GM18498 (cell line): ENCODE results near the gene NFKB2.

Experiments used
- ATAC-seq: cut with Tn5 transposase; IDR thresholded peaks from one replicate; pipeline ENCODE4 v1.9.1; 2021; ENCODE audit warnings: mild to moderate bottlenecking, moderate library complexity; ENCODE audit not compliant: unreplicated experiment

Gene NFKB2

DNA sequence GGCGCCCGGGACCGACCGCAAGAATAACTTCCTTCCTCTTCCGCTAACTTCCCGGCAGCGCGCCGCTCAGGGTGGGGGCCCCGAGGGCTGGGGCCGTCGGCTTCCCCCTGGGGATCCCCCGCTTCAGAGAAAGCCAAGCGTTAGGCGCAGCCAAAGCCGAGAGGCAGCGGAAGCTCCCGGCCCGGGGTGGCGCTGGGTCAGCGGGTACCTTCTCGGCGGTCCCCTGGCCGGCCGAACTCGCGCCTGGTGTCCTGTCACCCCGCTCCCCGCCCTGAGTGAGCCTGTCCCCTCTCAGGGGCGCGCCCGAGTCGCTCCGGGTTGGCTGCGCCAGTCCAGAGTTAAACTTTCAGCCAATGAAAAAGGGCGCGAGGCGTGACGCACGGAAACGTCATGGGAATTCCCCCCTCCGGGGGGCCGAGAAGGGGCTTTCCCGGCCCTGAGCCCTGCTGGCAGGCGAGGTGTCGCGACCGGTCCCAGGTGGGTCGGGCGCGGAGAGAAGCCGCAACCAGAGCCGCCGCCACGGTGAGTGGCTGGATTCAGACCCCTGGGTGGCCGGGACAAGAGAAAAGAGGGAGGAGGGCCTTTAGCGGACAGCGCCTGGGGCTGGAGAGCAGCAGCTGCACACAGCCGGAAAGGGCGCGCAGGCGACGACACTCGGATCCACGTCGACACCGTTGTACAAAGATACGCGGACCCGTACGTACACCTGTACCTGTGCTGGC lies 1.3 kb upstream of the NFKB2 start:
- ATAC-seq = peak; percentile 83

GRCh38 chr10:102394801-102395399 lies 605 bp upstream of the NFKB2 start:
- peak; percentile 0 for ATAC-seq

- ATAC-seq = no peak
Observed at GRCh38 chr10:102396317-102396650, 779 bp downstream of the NFKB2 start.

DNA sequence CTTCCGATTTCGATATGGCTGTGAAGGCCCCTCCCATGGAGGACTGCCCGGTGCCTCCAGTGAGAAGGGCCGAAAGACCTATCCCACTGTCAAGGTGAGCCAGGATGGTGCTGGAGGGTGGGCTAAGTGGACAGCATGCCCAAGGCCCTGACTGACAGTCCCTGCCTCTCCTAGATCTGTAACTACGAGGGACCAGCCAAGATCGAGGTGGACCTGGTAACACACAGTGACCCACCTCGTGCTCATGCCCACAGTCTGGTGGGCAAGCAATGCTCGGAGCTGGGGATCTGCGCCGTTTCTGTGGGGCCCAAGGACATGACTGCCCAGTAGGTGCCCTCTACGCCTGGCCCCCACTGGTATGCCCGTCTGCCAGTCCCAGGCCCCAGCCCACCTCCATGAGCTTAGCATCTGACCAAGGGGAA lies 1.2 kb downstream of the NFKB2 start:
- ATAC-seq = no peak

GRCh38 chr10:102397222-102398171 lies 2.0 kb downstream of the NFKB2 start:
- no peak for ATAC-seq

DNA sequence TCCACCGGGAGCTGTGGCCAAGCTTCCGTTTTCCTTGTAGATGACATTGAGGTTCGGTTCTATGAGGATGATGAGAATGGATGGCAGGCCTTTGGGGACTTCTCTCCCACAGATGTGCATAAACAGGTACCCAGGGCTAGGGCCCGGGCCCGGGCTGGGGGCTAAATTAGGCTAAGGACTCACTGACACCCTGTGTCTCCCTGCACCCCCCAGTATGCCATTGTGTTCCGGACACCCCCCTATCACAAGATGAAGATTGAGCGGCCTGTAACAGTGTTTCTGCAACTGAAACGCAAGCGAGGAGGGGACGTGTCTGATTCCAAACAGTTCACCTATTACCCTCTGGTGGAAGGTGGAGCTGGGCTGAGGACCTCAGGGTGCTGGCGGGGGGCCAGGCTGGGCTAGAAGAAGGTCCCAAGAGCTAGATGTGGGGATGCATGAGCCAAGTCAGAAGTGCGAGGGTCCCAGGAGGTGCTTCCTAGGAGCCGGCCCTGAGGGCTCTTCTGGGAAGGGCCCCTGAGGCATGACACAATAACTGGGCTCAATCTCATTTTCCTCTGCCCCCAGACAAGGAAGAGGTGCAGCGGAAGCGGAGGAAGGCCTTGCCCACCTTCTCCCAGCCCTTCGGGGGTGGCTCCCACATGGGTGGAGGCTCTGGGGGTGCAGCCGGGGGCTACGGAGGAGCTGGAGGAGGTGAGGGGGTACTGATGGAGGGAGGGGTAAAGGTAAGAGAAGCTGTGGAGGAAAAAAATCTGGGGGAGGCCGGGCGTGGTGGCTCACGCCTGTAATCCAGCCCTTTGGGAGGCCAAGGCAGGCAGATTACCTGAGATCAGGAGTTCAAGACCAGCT lies 2.9 kb downstream of the NFKB2 start:
- ATAC-seq = no peak

DNA sequence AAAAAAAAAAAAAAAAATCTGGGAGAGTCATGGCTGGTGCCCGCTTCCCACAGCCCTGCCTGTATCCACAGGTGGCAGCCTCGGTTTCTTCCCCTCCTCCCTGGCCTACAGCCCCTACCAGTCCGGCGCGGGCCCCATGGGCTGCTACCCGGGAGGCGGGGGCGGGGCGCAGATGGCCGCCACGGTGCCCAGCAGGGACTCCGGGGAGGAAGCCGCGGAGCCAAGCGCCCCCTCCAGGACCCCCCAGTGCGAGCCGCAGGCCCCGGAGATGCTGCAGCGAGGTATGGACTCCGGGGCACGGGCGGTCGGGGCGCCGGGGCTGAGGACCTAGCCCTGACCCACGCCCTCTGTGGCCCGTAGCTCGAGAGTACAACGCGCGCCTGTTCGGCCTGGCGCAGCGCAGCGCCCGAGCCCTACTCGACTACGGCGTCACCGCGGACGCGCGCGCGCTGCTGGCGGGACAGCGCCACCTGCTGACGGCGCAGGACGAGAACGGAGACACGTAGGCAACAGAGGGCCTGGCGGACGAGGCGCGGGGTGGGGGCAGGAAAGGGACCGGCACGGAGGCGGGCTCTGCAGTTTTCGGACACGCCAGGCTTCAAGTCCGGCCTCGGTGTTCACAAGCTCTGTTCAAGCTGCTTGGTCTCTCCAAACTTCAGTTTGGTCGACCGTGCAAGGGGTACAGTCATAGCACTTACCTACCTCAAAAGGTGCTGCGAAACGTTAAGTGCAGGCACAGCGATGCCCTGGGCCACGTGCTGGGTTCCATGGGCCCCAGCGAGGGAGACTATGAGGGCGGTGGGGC lies 3.9 kb downstream of the NFKB2 start:
- peak; percentile 43 for ATAC-seq

- ATAC-seq = no peak
Observed at GRCh38 chr10:102400076-102400475, 4.6 kb downstream of the NFKB2 start.

DNA sequence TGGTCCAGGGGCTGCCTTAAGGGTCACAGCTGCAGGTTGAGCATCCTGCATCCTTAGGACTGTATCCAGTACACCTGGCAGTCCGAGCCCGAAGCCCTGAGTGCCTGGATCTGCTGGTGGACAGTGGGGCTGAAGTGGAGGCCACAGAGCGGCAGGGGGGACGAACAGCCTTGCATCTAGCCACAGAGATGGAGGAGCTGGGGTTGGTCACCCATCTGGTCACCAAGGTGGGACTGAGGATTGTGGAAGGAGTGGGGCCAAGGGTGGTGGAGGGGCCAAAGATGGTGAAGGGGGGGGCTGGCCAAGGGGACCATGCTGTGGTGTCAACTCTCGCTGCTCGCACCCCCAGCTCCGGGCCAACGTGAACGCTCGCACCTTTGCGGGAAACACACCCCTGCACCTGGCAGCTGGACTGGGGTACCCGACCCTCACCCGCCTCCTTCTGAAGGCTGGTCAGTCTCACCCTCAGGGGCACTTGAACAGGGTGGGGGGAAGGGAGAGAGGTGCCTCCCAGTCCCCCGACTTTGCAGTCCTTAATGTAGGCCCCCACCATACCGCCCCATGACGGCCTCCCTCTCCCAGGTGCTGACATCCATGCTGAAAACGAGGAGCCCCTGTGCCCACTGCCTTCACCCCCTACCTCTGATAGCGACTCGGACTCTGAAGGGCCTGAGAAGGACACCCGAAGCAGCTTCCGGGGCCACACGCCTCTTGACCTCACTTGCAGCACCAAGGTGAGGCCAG lies 5.3 kb downstream of the NFKB2 start:
- ATAC-seq = no peak

GRCh38 chr10:102401342-102401654 lies 5.8 kb downstream of the NFKB2 start:
- ATAC-seq = no peak

- ATAC-seq = no peak
Observed at GRCh38 chr10:102401735-102402511, 6.4 kb downstream of the NFKB2 start.

GRCh38 chr10:102402512-102402896 lies 7.0 kb downstream of the NFKB2 start:
- ATAC-seq = no peak

DNA sequence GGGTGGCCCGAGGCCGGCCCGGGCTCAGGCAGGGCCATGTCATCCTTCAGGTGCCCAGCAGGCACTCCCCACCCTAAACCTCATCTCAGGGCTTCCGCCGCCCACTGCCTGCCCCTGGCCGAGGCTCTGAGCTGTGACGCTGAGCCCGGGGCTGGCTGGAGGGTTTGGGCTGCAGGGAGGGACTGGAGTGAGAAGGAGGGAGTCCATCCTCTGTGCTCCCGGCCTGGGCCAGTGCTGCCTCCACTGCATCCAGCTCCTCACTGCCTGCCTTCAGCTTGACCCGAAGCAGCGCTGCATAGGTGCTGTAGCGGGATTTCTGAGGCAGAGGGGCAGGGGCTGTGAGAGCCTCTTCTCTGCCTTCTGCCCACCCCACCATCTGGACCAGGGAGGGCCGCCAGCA lies 7.6 kb downstream of the NFKB2 start:
- no peak for ATAC-seq

GRCh38 chr10:102404361-102405107 lies 9.0 kb downstream of the NFKB2 start:
- ATAC-seq = no peak

DNA sequence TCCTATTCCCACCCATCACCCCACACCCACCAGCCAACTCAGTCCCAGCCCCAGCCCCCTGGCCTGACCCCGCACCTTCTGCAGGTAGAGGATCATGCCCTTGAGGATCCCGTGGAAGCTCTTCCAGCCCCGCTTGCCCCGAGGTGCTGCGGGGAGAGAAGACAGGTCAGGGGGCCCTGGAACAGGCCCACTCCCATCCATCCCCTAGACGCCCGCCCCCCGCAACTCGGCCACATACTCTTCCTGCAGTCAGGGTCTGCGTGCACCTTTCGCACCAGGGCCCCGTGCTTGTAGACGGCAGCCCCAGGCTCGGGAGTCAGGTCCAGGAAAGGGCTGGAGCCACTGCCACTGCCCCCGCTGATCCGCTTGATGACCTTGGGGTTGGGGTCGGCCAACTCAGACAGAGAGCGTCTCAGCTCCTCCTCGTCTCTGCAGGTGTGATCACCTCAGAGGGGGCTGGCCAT lies 9.6 kb downstream of the NFKB2 start:
- no peak for ATAC-seq

GRCh38 chr10:102405632-102406031 lies 10.1 kb downstream of the NFKB2 start:
- ATAC-seq = no peak

DNA sequence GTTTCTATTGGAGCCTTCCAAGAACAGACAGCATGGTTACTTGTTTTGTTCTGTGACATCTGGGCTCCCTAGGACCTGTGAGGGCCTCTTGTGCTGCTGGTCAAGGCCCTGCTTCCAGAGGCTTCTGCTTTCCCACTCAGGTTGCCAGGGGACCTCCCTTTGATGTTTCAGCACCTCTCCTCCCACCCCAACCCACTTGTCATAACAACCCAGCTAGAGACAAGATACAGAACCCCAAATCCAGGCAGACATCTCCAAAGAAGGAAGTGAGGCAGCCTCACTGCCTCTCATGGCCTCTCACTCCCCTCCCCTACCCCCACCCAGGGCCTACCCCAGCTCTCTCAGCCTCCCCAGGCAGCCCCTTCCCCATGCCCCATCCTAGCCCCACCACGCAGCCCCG lies 11.3 kb downstream of the NFKB2 start:
- no peak for ATAC-seq
